ENCODE data around the gene DUOXA2.

DNA sequence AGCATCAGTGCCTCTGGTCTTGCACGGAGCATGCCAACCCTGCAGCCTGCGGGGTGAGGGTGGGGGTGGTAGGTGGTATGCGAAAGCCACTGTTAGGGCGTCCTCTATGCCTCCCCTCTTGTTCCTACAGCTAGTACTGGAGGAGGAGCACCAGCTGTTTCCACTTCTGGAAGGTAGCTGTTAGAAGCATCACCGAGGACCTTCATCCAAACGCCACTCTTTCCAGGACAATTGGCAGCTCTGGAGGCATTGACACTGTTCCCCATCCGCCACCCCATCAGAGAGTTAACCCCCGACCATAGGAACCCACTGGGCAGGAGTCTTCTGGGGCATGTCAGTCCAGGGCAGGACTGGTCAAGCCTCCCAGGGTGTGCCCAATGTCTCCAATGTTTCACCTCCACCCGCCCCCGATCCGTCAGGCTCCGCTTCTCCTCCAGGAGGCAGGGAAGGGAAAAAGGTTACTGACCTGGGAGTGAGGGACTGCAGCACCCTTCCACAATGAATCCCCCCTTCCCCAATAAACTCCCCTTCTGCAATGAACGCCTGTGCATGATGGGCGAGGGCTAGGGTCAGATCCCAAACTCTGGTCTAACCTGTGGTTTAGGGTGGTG, 641 bp upstream of the DUOXA2 start:
- TF ChIP-seq EGR1 (IDR thresholded peaks at IDR 0.05) (no peak), TCF12 (IDR thresholded peaks at IDR 0.05; ENCODE audit: low read depth) (no peak), RAD21 (IDR thresholded peaks at IDR 0.05; ENCODE audit: low read depth) (no peak), NFIC (IDR thresholded peaks at IDR 0.05) (no peak), TAF1 (IDR thresholded peaks at IDR 0.05; ENCODE audit: low read depth) (no peak), EP300 (IDR thresholded peaks at IDR 0.05; ENCODE audit: borderline replicate concordance) (no peak)
- TF ChIP-seq, protein P1, sequence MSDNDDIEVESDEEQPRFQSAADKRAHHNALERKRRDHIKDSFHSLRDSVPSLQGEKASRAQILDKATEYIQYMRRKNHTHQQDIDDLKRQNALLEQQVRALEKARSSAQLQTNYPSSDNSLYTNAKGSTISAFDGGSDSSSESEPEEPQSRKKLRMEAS (IDR thresholded peaks at IDR 0.05) = no peak
